GM19099 (cell line): ENCODE results near the gene COPZ1.

Source experiments
- POLR2A ChIP-seq: IDR thresholded peaks from 3 replicates; pipeline ENCODE4 v1.6.1; 2011; ENCODE audit warnings: low read depth; ENCODE audit not compliant: insufficient read length; ENCODE audit errors: extremely low read depth

Gene COPZ1

DNA sequence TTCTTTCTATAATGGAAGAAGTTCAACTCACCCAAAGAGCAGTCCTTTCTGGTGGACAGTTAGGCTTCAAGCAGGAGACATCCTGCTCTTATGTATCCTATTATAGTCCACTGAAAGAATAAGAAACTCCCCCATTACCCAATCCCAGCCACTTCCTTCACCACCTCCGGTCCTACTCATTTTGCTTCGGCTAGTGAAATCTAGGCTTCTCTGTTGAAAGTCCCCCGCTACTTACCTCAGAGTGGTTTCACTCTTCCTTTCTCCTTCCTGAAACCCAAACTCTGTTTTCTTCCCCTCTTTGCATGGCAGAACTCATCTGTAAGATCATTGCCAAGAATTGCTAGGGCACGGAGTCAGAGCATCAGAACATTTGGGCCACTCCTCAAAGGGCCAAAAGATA, 39.5 kb downstream of the COPZ1 start, which contains the start of gene GPR84:
Gene GPR84 (minus strand): TSS at position 74 of the 400 bp plus-strand sequence. CDS start 635 bp downstream, outside the sequence.
- TF ChIP-seq POLR2A, result no peak

DNA sequence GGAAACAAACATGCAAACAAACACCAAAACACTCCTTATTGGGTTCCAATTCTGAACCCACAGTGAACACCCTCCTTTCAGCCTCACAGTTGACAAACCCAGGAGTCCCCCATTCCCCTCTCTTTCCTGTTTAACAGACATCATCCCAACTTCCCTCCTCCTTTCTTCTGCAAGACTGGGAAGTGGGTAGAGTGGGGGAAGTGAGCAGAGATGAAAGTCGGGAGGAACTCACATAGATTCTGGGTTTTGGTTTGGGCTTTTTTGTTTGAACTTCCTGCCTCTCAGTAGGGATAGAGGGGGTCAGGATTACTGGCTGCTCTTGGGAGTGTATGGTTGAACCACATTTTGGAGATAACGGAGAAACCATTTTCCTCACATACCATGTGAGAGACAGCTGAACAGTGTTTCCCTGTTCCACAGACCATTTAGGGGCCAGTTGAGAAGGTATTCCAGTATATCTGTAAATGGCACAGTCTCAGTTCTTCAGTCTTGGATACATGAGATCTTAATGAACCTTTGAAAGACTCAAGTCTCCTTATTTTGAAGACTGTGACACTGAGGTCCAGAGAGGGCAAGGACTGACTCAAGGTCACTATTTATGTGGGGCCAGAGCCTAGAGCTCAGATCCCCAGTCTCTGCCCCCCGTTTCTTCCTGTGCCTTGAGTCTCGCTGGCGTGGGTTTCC, 43.2 kb downstream of the COPZ1 start:
- TF ChIP-seq POLR2A, result no peak

DNA sequence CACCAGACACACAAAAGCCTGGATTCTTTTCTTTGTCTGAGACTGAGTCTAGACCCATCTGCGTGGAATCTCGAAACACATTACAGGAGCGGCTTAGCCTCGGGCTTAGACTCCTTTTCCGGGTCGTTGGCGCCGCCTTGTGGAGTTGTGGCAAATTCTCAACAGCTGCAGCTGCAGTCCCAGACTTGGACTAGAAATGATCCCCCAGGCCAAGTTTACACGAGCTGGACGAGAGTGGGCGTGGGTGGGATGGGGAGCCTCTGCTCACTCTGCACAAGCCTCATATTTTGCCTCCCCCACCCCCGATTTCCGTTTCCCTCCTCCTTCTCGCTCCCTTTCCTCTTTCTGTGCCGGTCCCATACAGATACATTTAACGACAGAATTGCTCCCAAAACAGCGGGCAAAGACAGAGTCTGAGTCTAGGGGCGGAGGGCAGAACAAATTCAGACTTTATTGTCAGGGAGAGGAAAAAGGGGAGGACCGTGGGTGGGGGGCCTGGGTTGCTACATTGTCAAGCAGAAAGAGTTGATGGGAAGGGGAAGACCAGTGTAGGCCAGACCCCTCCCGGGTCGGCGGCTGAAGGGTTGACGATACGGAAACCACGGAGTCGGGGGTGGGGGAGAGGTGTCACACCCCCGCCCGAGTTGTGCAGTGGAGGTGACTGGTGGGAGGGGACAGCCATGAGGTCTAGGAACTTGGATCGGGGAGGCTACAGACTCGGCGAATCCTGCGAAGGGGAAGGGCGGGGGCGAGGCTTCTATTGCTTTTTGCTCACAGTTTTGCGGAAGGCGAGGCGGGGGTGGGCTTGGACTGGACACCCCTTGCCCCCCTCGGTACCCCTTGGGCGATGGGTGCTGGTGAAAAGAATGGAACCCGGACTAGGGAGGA, 44.0 kb downstream of the COPZ1 start:
- TF ChIP-seq POLR2A, result peak; percentile 30

DNA sequence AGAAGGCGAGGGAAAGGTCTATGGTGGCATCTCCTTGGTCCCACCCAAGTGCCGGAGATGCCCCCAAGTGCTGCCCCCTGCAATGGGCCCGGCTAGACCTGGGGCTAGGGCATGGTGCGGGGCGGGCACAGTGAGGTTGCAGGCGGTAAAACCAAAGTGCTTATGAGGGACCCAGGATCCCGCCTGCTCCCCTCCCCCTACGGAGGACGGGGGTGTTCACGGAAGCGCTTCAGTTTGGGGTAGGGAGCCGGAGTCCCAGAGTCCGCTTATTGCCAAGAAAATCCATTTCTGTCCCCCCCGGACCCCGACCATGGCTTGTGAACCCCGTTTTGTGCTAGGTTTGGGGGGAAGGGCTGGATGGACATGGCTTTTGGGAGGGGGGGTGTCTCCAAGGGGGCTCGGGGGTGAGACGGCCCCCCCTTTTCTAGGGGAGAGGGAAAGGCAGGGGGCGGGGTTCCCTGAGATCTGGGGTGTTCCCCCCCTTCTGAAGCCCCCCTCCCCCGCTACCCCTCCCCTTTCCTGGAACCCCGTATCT, 44.7 kb downstream of the COPZ1 start:
- TF ChIP-seq POLR2A, result no peak

DNA sequence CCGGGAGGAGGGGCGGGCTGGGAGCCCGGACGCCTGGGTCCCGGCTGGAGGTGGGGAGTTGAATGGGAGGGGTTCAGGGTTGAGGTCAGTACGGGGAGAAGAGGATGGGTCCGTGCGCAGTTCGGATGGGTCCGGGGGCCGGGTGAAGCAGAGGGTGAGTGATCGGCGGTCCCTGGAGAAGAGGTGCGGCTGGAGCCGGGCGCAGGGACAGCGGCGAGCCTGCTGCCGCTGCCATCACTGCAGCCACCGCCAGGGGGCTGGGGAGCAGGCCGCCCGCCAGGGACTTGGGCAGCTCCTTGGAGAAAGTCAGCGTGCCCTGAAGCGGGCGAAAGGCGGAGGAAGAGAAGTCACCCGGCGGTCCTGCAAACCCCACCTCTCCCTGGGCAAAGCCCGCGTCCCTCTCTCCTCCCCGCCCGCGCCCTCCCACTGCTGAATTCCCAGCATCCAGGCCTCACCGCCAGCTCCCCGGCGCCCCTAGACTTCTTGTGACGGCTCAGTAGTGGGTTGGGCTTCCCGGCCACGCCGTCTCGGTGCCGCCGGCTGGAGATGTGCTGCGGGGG, 45.3 kb downstream of the COPZ1 start:
- no peak for TF ChIP-seq POLR2A

DNA sequence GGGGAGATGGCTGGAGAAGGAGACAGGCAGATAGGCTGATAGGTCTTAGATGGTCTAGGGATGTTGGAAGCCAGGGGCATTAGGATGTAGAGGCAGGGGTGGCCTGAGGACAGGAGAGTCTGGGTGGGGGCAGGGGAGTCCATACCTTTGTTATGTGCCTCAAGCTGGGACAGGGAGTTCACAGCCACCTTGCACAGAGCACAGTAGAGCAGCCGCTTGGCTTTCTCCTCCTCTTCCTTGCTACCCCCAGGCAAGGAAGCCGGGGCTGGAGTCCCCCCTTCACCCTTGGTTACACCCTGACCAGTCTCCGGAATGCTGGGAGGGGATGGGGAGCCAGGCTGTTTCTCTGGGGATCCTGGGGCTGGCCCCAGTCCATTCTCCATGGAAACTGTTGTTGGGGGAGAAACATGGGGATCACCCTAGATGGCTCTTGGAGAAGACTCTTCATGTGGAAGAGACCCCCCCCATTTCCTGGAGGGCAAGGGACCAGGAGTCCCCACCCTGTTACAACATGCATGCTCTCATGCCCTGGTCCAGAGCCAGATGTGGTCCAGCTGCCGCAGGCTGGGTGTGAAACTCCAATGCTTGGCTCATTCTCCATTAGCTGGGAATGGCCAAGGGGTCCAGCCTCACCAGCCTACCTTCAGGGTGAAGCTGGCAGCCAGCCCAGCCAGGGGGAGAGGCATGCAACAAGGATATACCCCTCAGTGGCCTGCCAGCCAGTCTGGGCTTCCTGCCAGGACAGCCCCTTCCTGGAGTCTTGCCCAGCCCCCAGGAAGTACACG, 46.6 kb downstream of the COPZ1 start:
- no peak for TF ChIP-seq POLR2A

DNA sequence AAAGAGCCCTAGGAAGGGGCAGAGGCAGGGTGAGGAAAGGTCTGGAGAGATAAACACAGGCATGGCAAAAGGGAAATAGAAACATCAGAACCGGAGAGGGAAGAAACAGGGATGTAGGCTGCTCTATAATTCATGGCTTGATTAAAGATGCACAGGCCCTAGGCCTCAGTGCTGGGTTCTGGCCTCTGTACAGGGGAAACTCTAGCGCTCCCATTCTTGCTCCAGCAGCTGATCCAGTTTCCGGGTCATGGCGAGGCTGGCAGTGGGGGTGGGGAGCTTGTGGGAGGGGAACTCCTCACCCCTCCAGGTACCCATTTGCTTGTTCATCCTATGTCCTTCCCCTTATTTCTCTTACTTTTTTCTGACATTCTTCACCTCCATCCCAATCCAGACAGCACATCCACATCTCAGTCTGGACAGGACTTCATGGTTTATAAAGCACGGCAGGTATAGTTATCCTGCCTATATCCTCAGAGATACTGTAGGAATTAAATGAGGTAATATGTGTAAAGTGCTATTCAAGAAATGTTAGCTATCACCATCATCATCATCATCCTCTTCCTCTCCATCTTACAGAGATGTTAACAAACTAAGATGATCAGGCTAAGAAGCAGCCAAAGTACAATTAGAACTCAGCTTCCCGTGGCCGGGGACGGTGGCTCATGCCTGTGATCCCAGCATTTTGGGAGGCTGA, 47.3 kb downstream of the COPZ1 start:
- TF ChIP-seq POLR2A, result no peak

DNA sequence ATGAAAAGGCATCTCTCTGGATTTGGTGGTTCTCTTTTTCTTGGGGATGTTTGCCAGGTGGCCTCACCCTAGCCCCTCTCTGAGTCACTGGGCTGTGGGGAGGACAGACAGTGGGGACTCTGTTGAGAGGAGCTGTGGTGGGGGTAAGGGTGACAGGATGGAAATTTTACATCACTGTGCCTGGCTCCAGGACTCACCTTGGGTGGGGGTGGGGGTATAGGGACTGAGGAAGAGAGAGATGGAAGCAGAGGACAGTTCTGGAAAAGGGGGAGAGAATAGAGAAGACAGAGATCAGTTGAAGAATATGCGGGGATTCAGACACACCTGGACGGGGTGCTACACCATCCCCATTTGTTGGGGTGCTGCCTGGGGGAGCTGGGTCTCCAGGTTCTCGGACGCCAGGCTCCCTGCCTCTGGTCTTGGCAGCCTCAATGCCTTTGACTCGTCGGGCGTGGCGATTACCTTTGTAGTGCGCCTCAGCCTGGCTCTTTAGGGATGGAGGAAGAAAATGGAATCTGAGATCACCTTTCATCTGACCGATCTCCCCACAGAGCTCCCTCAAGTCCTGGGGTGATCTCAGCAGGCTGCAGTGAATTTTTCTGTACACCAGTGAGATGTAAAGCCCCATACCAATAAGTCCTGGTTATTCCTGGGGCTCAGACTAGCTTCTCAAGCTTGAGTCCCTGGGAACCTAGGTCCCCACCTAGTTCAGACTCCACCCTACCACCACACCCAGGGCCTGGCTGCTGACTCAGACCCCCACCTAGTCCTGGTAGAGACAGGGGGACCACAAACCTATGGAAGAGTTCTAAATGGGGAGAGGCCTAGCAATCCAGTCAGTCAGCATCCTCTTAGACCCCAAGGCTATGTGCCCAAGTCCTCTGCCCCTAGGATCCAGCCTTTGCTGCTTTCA, 49.0 kb downstream of the COPZ1 start:
- no peak for TF ChIP-seq POLR2A

DNA sequence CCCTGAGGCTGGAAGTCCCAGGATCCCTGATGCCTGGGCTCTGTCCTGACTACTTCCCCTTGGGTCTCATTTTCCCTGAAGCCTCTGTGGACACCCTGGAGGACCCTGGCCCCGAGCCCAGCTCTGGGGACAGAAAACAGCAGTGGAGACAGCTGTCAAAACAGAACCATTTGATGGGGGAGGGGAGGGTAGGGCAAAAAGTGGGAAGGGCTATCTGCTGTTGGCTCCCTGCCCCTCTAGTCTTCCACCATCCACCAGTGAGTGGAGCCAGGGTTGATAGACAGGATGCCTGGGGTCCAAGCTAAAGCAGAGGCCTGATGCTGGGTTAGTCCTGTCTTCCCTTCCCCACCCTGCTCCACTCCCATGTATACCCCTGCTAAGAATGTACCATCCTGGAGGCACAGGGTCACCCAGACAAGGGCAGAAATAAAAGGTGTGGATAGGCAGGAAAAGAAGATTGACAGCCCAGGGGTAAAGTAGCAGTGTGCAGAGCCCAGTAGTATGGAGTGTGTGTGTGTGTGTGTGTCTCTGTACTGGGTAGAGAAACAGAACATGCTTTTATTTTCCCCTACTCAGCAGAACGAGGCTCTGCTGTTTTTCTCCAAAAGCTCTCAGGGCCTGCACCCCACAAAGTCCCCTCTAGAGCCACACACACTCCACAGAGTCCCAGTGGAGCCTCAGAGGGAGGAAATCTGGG, 49.8 kb downstream of the COPZ1 start:
- no peak for TF ChIP-seq POLR2A

DNA sequence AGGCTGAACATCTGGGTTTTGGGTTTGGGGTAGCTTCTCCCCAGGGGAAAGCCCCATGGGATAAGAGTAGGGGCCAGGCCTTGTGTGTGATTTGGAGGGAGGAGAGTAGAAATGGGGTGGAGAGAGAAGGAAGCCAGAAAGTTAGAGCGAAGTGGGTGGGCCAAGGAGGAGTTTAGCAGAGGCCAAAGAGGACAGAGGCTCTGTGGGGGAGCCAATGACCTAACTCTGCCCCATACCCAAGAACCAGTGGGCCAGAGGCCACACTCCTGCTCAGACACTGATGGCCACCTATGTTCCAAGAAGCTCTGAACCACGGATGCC, 50.3 kb downstream of the COPZ1 start:
- no peak for TF ChIP-seq POLR2A

DNA sequence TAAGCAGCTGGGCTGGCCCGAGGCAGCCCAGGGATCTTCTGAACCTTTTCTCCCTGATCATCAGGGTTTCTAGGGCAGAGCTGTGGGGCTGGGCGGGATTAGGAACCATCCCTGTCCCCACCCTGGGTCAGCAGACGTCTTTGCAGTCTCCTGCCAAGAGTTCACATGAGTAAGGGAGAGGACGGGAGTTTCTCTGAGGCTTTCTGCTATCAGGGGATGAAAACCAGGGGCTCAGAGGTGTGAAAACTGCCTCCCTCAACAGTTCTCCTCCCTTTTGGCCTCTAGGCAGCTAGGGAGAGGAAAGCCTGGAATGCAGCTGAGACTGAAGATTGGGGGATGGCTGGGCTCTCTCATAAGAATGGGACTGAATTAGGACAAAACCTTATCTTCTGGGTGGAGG, 51.7 kb downstream of the COPZ1 start:
- no peak for TF ChIP-seq POLR2A

DNA sequence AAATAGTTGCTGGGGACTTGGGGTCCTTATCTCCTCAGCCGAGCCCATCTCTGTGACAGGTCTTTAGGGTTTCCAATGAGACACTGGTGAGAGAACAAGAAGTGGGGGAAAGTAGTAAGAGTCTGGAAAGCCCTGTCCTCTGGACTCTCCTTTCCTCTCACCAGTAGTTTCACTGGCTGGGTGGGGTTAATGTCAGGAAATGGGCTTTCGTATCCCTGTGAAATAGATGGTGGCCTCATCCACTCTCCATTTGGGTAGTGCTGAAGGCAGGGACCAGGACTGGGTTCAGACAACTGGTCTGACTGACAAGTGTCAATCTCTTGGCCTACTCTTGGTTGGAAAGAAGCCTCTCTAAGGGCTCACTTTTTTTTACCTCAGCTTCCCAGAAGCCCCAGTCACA, 52.1 kb downstream of the COPZ1 start:
- TF ChIP-seq POLR2A, result no peak
